PFSK-1 (cell line): Measurements from ENCODE around the gene ZNF217.

ENCODE experiments used
- POLR2AphosphoS5 ChIP-seq: IDR thresholded peaks from 2 replicates; pipeline ENCODE4 v1.6.1; 2012; ENCODE audit warnings: low read depth, mild to moderate bottlenecking, control low read depth, low read length, moderate library complexity
- TAF1 ChIP-seq: IDR thresholded peaks from 2 replicates; pipeline ENCODE4 v1.6.1; 2012; ENCODE audit warnings: low read length, control low read depth, borderline replicate concordance; ENCODE audit not compliant: insufficient read depth
- TF ChIP-seq, protein P1 (sequence below), 2 experiments: IDR thresholded peaks; 2 replicates each; pipeline versions ENCODE4 v1.6.1 to v1.8.0; 2011 to 2012; ENCODE audit warnings: low read depth in 2 of 2, low read length in 2 of 2, control low read depth in 1 of 2, inconsistent platforms in 1 of 2, mild to moderate bottlenecking in 1 of 2, moderate library complexity in 1 of 2; ENCODE audit not compliant: insufficient read depth in 1 of 2

DNA sequence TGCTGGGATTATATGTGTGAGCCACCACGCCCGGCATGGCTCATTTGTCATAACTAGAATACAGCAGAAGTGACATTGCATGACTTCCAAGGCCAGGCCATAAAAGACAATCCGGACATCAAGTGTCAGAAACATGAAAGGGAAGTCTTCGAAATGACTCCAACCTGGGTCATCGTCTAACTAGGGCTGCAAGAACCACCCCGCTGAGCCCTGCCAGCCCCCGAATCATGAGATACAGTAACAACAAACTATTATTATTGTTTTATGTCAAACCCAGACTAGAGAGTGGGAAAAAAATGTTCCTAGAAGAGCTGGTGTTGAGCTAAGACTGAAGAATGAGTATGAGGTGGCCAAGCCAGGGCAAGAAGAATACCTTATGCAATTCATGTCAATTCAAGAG lies 59.6 kb downstream of the ZNF217 start:
- TF ChIP-seq, protein P1, sequence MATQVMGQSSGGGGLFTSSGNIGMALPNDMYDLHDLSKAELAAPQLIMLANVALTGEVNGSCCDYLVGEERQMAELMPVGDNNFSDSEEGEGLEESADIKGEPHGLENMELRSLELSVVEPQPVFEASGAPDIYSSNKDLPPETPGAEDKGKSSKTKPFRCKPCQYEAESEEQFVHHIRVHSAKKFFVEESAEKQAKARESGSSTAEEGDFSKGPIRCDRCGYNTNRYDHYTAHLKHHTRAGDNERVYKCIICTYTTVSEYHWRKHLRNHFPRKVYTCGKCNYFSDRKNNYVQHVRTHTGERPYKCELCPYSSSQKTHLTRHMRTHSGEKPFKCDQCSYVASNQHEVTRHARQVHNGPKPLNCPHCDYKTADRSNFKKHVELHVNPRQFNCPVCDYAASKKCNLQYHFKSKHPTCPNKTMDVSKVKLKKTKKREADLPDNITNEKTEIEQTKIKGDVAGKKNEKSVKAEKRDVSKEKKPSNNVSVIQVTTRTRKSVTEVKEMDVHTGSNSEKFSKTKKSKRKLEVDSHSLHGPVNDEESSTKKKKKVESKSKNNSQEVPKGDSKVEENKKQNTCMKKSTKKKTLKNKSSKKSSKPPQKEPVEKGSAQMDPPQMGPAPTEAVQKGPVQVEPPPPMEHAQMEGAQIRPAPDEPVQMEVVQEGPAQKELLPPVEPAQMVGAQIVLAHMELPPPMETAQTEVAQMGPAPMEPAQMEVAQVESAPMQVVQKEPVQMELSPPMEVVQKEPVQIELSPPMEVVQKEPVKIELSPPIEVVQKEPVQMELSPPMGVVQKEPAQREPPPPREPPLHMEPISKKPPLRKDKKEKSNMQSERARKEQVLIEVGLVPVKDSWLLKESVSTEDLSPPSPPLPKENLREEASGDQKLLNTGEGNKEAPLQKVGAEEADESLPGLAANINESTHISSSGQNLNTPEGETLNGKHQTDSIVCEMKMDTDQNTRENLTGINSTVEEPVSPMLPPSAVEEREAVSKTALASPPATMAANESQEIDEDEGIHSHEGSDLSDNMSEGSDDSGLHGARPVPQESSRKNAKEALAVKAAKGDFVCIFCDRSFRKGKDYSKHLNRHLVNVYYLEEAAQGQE (IDR thresholded peaks at IDR 0.05; ENCODE audit: insufficient read depth in 1 of 2, low read depth in 2 of 2, low read length in 2 of 2), result no peak
- TF ChIP-seq POLR2AphosphoS5 (no peak), TAF1 (no peak)
